Lung microvascular endothelial cell (primary cell): ENCODE data around the gene STARD5. TPM values are rescaled to one million over a fixed set of nuclear protein-coding genes. Genes with fewer than 3 reads are reported as not detected.

Experiments
- DNase-seq, 2 donors: peaks; one replicate each; pipeline versions ENCODE4 v3.0.0 to v3.0.0-alpha.2; 2010; ENCODE audit warnings: low read depth in 2 of 2
- total RNA-seq: library from RNA; depleted of rRNA; stranded (reverse); fragments of >200 nt; gene quantifications from 2 replicates; pipeline ENCODE4 v1.2.1, GENCODE V29; 2014

STARD5 gene
- total RNA-seq, 1 donor from 2014 or later: 1.6 TPM

GRCh38 chr15:81294516-81294880 is 29.4 kb downstream of the STARD5 start:
- no peak for DNase-seq

- no peak for DNase-seq
These were observed 30.0 kb downstream of the STARD5 start for GRCh38 chr15:81293728-81294515.

GRCh38 chr15:81292523-81293001 is 31.4 kb downstream of the STARD5 start:
- DNase-seq: no peak

GRCh38 chr15:81291916-81292522 is 31.9 kb downstream of the STARD5 start:
- no peak for DNase-seq

- no peak for DNase-seq
These were observed 34.0 kb downstream of the STARD5 start for GRCh38 chr15:81289910-81290309.

GRCh38 chr15:81288616-81289015 is 35.3 kb downstream of the STARD5 start:
- no peak for DNase-seq

GRCh38 chr15:81288040-81288439 is 35.9 kb downstream of the STARD5 start:
- no peak for DNase-seq

GRCh38 chr15:81286621-81287121 is 37.3 kb downstream of the STARD5 start:
- DNase-seq: no peak

- no peak for DNase-seq
These were observed 38.5 kb downstream of the STARD5 start for GRCh38 chr15:81285461-81285860.

GRCh38 chr15:81284256-81285031 is 39.5 kb downstream of the STARD5 start:
- DNase-seq: no peak

GRCh38 chr15:81282911-81283310 is 41.0 kb downstream of the STARD5 start:
- no peak for DNase-seq

GRCh38 chr15:81282606-81282895 is 41.4 kb downstream of the STARD5 start:
- DNase-seq: no peak

- DNase-seq: no peak
These were observed 42.0 kb downstream of the STARD5 start for GRCh38 chr15:81281766-81282605.

GRCh38 chr15:81281456-81281735 is 42.5 kb downstream of the STARD5 start:
- DNase-seq: no peak

- no peak for DNase-seq
These were observed 43.1 kb downstream of the STARD5 start for GRCh38 chr15:81280696-81281455.

- DNase-seq: no peak
These were observed 44.1 kb downstream of the STARD5 start for GRCh38 chr15:81279621-81280485.

- no peak for DNase-seq
These were observed 45.5 kb downstream of the STARD5 start for GRCh38 chr15:81278306-81279029.

GRCh38 chr15:81277851-81278250 is 46.1 kb downstream of the STARD5 start:
- DNase-seq: no peak

GRCh38 chr15:81276967-81277366 is 47.0 kb downstream of the STARD5 start:
- no peak for DNase-seq
